GM12865 (cell line): ENCODE measurements around the gene UBE2U.
"Not testable (repeated sequence)": the region's sequence is repeated elsewhere in the genome, so short reads cannot be mapped to it uniquely, and the experiment has no call there.

Experiments used
- DNase-seq: peaks from one replicate; pipeline ENCODE4 v3.0.0; 2010; ENCODE audit warnings: low read depth
- H3K4me3 ChIP-seq: 2 replicates; pipeline ENCODE4 v1.5.1; 2011; ENCODE audit warnings: mild to moderate bottlenecking, low read depth, low read length, control low read depth
- TF ChIP-seq, protein P1 (sequence below): IDR thresholded peaks from 2 replicates; pipeline ENCODE4 v1.5.1; 2011; ENCODE audit warnings: low read length, control low read depth, low read depth, inconsistent platforms; ENCODE audit not compliant: insufficient read depth; ENCODE audit errors: missing control alignments

UBE2U gene

DNA sequence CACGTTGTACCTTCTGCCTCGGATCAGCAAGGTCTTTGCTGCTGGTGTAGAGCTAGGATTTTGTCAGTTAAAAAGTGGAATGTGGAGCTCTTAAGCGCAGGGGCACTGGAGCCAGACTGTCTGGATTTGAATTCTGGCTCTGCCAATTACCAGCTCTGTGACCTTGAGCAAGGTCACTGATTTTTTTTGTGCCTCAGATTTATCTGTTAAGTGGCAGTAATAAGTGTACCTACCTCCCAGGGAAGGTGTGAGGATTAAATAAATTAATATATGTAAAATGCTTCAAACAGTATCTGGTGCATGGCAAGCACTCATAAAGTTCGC is 40.3 kb downstream of the UBE2U start:
- TF ChIP-seq, protein P1, sequence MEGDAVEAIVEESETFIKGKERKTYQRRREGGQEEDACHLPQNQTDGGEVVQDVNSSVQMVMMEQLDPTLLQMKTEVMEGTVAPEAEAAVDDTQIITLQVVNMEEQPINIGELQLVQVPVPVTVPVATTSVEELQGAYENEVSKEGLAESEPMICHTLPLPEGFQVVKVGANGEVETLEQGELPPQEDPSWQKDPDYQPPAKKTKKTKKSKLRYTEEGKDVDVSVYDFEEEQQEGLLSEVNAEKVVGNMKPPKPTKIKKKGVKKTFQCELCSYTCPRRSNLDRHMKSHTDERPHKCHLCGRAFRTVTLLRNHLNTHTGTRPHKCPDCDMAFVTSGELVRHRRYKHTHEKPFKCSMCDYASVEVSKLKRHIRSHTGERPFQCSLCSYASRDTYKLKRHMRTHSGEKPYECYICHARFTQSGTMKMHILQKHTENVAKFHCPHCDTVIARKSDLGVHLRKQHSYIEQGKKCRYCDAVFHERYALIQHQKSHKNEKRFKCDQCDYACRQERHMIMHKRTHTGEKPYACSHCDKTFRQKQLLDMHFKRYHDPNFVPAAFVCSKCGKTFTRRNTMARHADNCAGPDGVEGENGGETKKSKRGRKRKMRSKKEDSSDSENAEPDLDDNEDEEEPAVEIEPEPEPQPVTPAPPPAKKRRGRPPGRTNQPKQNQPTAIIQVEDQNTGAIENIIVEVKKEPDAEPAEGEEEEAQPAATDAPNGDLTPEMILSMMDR, result no peak
- no peak for DNase-seq
- no peak overlapping the region for H3K4me3 ChIP-seq

DNA sequence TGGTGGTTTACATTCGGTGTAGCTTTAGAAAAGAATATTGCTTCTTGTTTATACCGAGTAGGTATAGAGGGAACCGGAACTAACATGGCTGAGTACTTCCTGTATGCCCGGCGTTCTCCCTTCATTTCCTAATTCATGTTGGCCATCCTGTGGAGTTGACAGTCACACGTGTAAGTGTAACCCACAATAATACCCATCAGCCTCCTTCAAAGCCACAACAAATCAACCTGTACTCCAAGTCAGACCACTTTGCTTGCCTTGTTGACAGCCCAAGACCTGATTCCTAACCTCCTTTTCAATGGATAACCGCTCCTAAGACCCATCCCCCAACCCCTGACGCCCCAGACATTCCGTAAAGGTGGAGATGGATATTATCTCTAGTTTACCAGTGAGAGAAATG is 42.1 kb downstream of the UBE2U start:
- no peak overlapping the region for H3K4me3 ChIP-seq
- TF ChIP-seq, protein P1, result no peak

GRCh38 chr1:64246294-64246917 is 43.0 kb downstream of the UBE2U start:
- H3K4me3 ChIP-seq, result no peak overlapping the region
- TF ChIP-seq, protein P1, result peak; percentile 33
- peak; percentile 13 for DNase-seq

More for the DNA sequence above, 42.1 kb downstream of the UBE2U start:
- no peak for DNase-seq

- H3K4me3 ChIP-seq, result no peak overlapping the region
- TF ChIP-seq, protein P1, result no peak
- DNase-seq, result no peak
Observed at GRCh38 chr1:64248065-64248464, 44.6 kb downstream of the UBE2U start.

DNA sequence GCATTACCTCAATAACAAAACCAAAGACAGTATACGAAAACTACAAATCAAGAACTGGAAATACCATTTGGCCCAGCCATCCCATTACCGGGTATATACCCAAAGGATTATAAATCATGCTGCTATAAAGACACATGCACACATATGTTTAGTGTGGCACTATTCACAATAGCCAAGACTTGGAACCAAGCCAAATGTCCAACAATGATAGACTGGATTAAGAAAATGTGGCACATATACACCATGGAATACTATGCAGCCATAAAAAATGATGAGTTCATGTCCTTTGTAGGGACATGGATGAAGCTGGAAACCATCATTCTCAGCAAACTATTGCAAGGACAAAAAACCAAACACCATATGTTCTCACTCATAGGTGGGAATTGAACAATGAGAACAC is 47.0 kb downstream of the UBE2U start:
- not testable (repeated sequence) for DNase-seq

GRCh38 chr1:64251971-64252370 is 48.5 kb downstream of the UBE2U start:
- DNase-seq, result no peak
- TF ChIP-seq, protein P1, result peak; percentile 8
- no peak overlapping the region for H3K4me3 ChIP-seq

More for the DNA sequence above, 47.0 kb downstream of the UBE2U start:
- H3K4me3 ChIP-seq, result not testable (repeated sequence)

DNA sequence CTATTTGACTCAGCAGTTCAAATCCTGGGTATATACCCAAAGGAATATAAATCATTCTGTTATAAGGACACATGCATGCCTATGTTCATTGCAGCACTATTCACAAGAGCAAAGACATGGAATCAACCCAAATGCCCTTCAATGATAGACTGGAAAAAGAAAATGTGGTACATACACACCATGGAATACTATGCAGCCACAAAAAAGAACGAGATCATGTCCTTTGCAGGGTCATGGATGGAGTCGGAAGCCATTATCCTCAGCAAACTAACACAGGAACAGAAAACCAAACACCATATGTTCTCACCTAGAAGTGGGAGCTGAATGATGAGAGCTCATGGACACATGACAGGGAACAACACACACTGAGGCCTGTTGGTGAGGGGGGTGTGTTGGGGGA is 53.8 kb downstream of the UBE2U start:
- not testable (repeated sequence) for H3K4me3 ChIP-seq, DNase-seq

- H3K4me3 ChIP-seq, result not testable (repeated sequence)
Observed at GRCh38 chr1:64258444-64258843, 55.0 kb downstream of the UBE2U start.

GRCh38 chr1:64263335-64263734 is 59.9 kb downstream of the UBE2U start:
- TF ChIP-seq, protein P1, result no peak
- DNase-seq, result no peak
- no peak overlapping the region for H3K4me3 ChIP-seq

More at GRCh38 chr1:64258444-64258843, 55.0 kb downstream of the UBE2U start:
- DNase-seq, result not testable (repeated sequence)
